Caco-2 (cell line): Measurements from ENCODE around the gene MTHFSD. TPM values are rescaled to one million over a fixed set of nuclear protein-coding genes. Genes with fewer than 3 reads are reported as not detected.

Experiments
- BruUV-seq: library from RNA; stranded (reverse); fragments of 400-500 nt; replicated peaks from 2 replicates; lab custom pipeline; 2021; lab: Mats Ljungman, UMichigan
- CTCF ChIA-PET: fragments of 300-600 bp; sonication (Branson Sonifier 250); formaldehyde crosslinking; loops from one replicate; lab custom pipeline; 2022; ENCODE audit warnings: antibody characterized with exemption; lab: Charles Lee
- POLR2A ChIA-PET: fragments of 300-600 bp; sonication (Branson Sonifier 250); formaldehyde crosslinking; loops from one replicate; lab custom pipeline; 2022; ENCODE audit warnings: antibody characterized with exemption; lab: Charles Lee
- DNase-seq, 2 experiments: peaks; one replicate each; pipeline versions ENCODE4 v3.0.0 to v3.0.0-alpha.2; 2020 to 2022
- H3K27me3 ChIP-seq: replicated peaks from 2 replicates; pipeline ENCODE4 v1.6.0; 2011; ENCODE audit warnings: low read length; ENCODE audit not compliant: control insufficient read depth, insufficient read depth
- H3K36me3 ChIP-seq: 2 replicates; pipeline ENCODE4 v1.5.1; 2011; ENCODE audit warnings: low read length; ENCODE audit not compliant: control insufficient read depth, insufficient read depth
- H3K4me1 ChIP-seq: fragments of 250-450 bp; sonication (Bioruptor Pico); 2 replicates; pipeline ENCODE4 v1.5.1; 2020; ENCODE audit warnings: mild to moderate bottlenecking
- H3K4me3 ChIP-seq: 2 replicates; pipeline ENCODE4 v1.5.1; 2011; ENCODE audit warnings: low read depth, mild to moderate bottlenecking, control low read depth, low read length
- H3K9me3 ChIP-seq: fragments of 250-450 bp; sonication (Bioruptor Pico); 2 replicates; pipeline ENCODE4 v1.5.1; 2020; ENCODE audit warnings: mild to moderate bottlenecking, moderate library complexity
- H3K27ac Mint-ChIP-seq: one replicate; pipeline ENCODE4 v1.8.0; 2022; ENCODE audit warnings: mixed read lengths; ENCODE audit not compliant: unreplicated experiment
- H3K27me3 Mint-ChIP-seq: one replicate; pipeline ENCODE4 v1.8.0; 2022; ENCODE audit warnings: mixed read lengths; ENCODE audit not compliant: insufficient read depth, unreplicated experiment
- H3K36me3 Mint-ChIP-seq: one replicate; pipeline ENCODE4 v1.8.0; 2022; ENCODE audit warnings: mild to moderate bottlenecking, mixed read lengths; ENCODE audit not compliant: insufficient read depth, unreplicated experiment
- H3K4me1 Mint-ChIP-seq: one replicate; pipeline ENCODE4 v1.8.0; 2022; ENCODE audit warnings: low read depth, mixed read lengths; ENCODE audit not compliant: unreplicated experiment
- H3K4me3 Mint-ChIP-seq: one replicate; pipeline ENCODE4 v1.8.0; 2022; ENCODE audit warnings: mild to moderate bottlenecking, moderate library complexity, mixed read lengths; ENCODE audit not compliant: unreplicated experiment
- H3K9me3 Mint-ChIP-seq: one replicate; pipeline ENCODE4 v1.8.0; 2022; ENCODE audit warnings: mixed read lengths; ENCODE audit not compliant: unreplicated experiment
- CTCF ChIP-seq, 2 experiments: fragments of 200-600 bp in 1 of 2; IDR thresholded peaks; 1 replicate in 1 of 2; 2 replicates in 1 of 2; pipeline versions ENCODE4 v1.5.1 to v1.8.0; 2011 to 2022; ENCODE audit warnings: antibody characterized with exemption in 1 of 2, control low read depth in 1 of 2, inconsistent platforms in 1 of 2, low read depth in 1 of 2, low read length in 1 of 2, mild to moderate bottlenecking in 1 of 2, moderate library complexity in 1 of 2; ENCODE audit not compliant: insufficient read depth in 1 of 2, severe bottlenecking in 1 of 2, unreplicated experiment in 1 of 2
- intact Hi-C: fragments of 100-400 bp; cut with micrococcal nuclease; formaldehyde crosslinking; loops from one replicate; pipeline ENCODE4 v1.10.0; 2022; ENCODE audit not compliant: unreplicated experiment
- total RNA-seq: library from RNA; stranded (reverse); gene quantifications from 2 replicates; pipeline ENCODE4 v1.2.3, GENCODE V29; 2022

Gene MTHFSD
- total RNA-seq, 1 experiment from 2014 or later: 33.0 TPM

- no peaks in the 10 kb centered on the region for H3K27me3 ChIP-seq
- H3K9me3 ChIP-seq: no peaks in the 10 kb centered on the region
- TF ChIP-seq CTCF (IDR thresholded peaks at IDR 0.05; ENCODE audit: insufficient read depth in 1 of 2, low read depth in 1 of 2, low read length in 1 of 2, severe bottlenecking in 1 of 2, unreplicated experiment in 1 of 2): no peak
- intact Hi-C loops: no loop called here
- no peak overlapping the region for H3K27ac Mint-ChIP-seq
- no peak for DNase-seq
- H3K4me1 ChIP-seq: no peaks in the 10 kb centered on the region
- no TSS peak for BruUV-seq
- no peaks in the 10 kb centered on the region for H3K4me1 Mint-ChIP-seq
- POLR2A ChIA-PET: no interaction called here
- peaks cover 1% of the 10 kb centered on the region; the same call in 1 of the 2 replicates for H3K36me3 ChIP-seq
- H3K36me3 Mint-ChIP-seq: peaks cover 5% of the 10 kb centered on the region
- H3K9me3 Mint-ChIP-seq: no peaks in the 10 kb centered on the region
- no peak overlapping the region for H3K4me3 Mint-ChIP-seq
- CTCF ChIA-PET: no interaction called here
- no peaks in the 10 kb centered on the region for H3K27me3 Mint-ChIP-seq
- H3K4me3 ChIP-seq: no peak overlapping the region
Measured at GRCh38 chr16:86546638-86547013, 8.4 kb downstream of the MTHFSD start.

GRCh38 chr16:86545954-86546637 is 8.9 kb downstream of the MTHFSD start:
- H3K9me3 Mint-ChIP-seq: no peaks in the 10 kb centered on the region
- H3K27me3 Mint-ChIP-seq: no peaks in the 10 kb centered on the region
- ChIA-PET POLR2A (no interaction called here), CTCF (no interaction called here)
- no peak for TF ChIP-seq CTCF (IDR thresholded peaks at IDR 0.05; ENCODE audit: insufficient read depth in 1 of 2, low read depth in 1 of 2, low read length in 1 of 2, severe bottlenecking in 1 of 2, unreplicated experiment in 1 of 2)
- DNase-seq: no peak
- Histone ChIP-seq H3K9me3 (no peaks in the 10 kb centered on the region), H3K4me3 (no peak overlapping the region), H3K36me3 (peaks cover 1% of the 10 kb centered on the region; the same call in 1 of the 2 replicates), H3K4me1 (no peaks in the 10 kb centered on the region), H3K27me3 (no peaks in the 10 kb centered on the region)
- BruUV-seq: no TSS peak
- H3K4me3 Mint-ChIP-seq: no peak overlapping the region
- H3K4me1 Mint-ChIP-seq: no peaks in the 10 kb centered on the region
- no peak overlapping the region for H3K27ac Mint-ChIP-seq
- H3K36me3 Mint-ChIP-seq: peaks cover 10% of the 10 kb centered on the region
- intact Hi-C loops: no loop called here

- no peaks in the 10 kb centered on the region for H3K27me3 Mint-ChIP-seq
- no peak for TF ChIP-seq CTCF (IDR thresholded peaks at IDR 0.05; ENCODE audit: insufficient read depth in 1 of 2, low read depth in 1 of 2, low read length in 1 of 2, severe bottlenecking in 1 of 2, unreplicated experiment in 1 of 2)
- intact Hi-C loops: no loop called here
- Histone ChIP-seq H3K27me3 (no peaks in the 10 kb centered on the region), H3K4me1 (no peaks in the 10 kb centered on the region), H3K9me3 (no peaks in the 10 kb centered on the region), H3K4me3 (no peak overlapping the region), H3K36me3 (peaks cover 1% of the 10 kb centered on the region; the same call in 1 of the 2 replicates)
- ChIA-PET CTCF (no interaction called here), POLR2A (no interaction called here)
- no peak overlapping the region for H3K27ac Mint-ChIP-seq
- no peaks in the 10 kb centered on the region for H3K4me1 Mint-ChIP-seq
- BruUV-seq: no TSS peak
- H3K9me3 Mint-ChIP-seq: no peaks in the 10 kb centered on the region
- DNase-seq: no peak
- no peak overlapping the region for H3K4me3 Mint-ChIP-seq
- peaks cover 14% of the 10 kb centered on the region for H3K36me3 Mint-ChIP-seq
Measured at GRCh38 chr16:86545481-86545880, 9.6 kb downstream of the MTHFSD start.
